Liver (tissue), 9 donors: ENCODE data around the gene GPR61. TPM values are rescaled to one million over a fixed set of nuclear protein-coding genes. Genes with fewer than 3 reads are reported as not detected.
A peak's percentile ranks its signal among the peaks of the same experiment; 100 is the strongest.

ENCODE experiments used
- DNase-seq: peaks from one replicate; pipeline ENCODE4 v3.0.0-alpha.2; 2017; ENCODE audit warnings: low spot score
- H3K27ac ChIP-seq, 2 donors: one replicate each; pipeline ENCODE4 v1.7.0; 2013; ENCODE audit warnings: inconsistent platforms in 2 of 2, low read length in 2 of 2, control low read depth in 1 of 2, low read depth in 1 of 2, mild to moderate bottlenecking in 1 of 2
- H3K27me3 ChIP-seq, 4 donors: one replicate each; pipeline versions ENCODE4 v1.6.1 to v1.7.0; 2013; ENCODE audit warnings: low read length in 3 of 4, inconsistent platforms in 1 of 4, mild to moderate bottlenecking in 1 of 4, moderate library complexity in 1 of 4; ENCODE audit not compliant: control insufficient read depth in 4 of 4, insufficient read depth in 4 of 4
- H3K36me3 ChIP-seq, 4 donors: one replicate each; pipeline versions ENCODE4 v1.6.1 to v1.7.0; 2013; ENCODE audit warnings: low read length in 3 of 4, mild to moderate bottlenecking in 3 of 4, low read depth in 1 of 4, moderate library complexity in 1 of 4; ENCODE audit not compliant: control insufficient read depth in 4 of 4, insufficient read depth in 3 of 4
- H3K4me1 ChIP-seq, 4 donors: one replicate each; pipeline versions ENCODE4 v1.6.1 to v1.7.0; 2013; ENCODE audit warnings: low read length in 3 of 4, mild to moderate bottlenecking in 3 of 4, moderate library complexity in 1 of 4; ENCODE audit not compliant: control insufficient read depth in 4 of 4, insufficient read depth in 4 of 4
- H3K4me3 ChIP-seq, 3 donors: one replicate each; pipeline versions ENCODE4 v1.6.1 to v1.7.0; 2013; ENCODE audit warnings: low read length in 3 of 3, control low read depth in 1 of 3, low read depth in 1 of 3, mild to moderate bottlenecking in 1 of 3
- H3K9ac ChIP-seq, 2 donors: one replicate each; pipeline ENCODE4 v1.7.0; 2013; ENCODE audit warnings: low read length in 2 of 2, mild to moderate bottlenecking in 2 of 2, moderate library complexity in 2 of 2, control low read depth in 1 of 2, low read depth in 1 of 2
- H3K9me3 ChIP-seq, 4 donors: one replicate each; pipeline versions ENCODE4 v1.6.1 to v1.7.0; 2013; ENCODE audit warnings: low read length in 3 of 4; ENCODE audit not compliant: control insufficient read depth in 4 of 4
- ATF3 ChIP-seq: IDR thresholded peaks from 2 replicates; pipeline ENCODE4 v1.6.1; 2016; ENCODE audit warnings: antibody characterized with exemption
- CTCF ChIP-seq: fragments of 150-350 bp; IDR thresholded peaks from 2 replicates; pipeline ENCODE4 v1.5.1; 2017; ENCODE audit warnings: improper control_type of control experiment, low read depth, low read length; ENCODE audit not compliant: missing input control
- EGR1 ChIP-seq, 2 donors: IDR thresholded peaks; 2 replicates each; pipeline ENCODE4 v1.6.1; 2016 to 2018; ENCODE audit warnings: antibody characterized with exemption in 2 of 2, low read depth in 2 of 2
- FOXA1 ChIP-seq: IDR thresholded peaks from 2 replicates; pipeline ENCODE4 v1.6.1; 2016; ENCODE audit warnings: antibody characterized with exemption
- FOXA2 ChIP-seq: IDR thresholded peaks from 2 replicates; pipeline ENCODE4 v1.6.1; 2016; ENCODE audit warnings: antibody characterized with exemption
- GABPA ChIP-seq, 2 donors: IDR thresholded peaks in 1 of 2; conservative IDR thresholded peaks in 1 of 2; 2 replicates each; pipeline ENCODE4 v1.6.1; 2016; ENCODE audit warnings: antibody characterized with exemption in 2 of 2, mild to moderate bottlenecking in 1 of 2, moderate library complexity in 1 of 2
- HNF4A ChIP-seq, 2 donors: conservative IDR thresholded peaks; 2 replicates each; pipeline ENCODE4 v1.6.1; 2016; ENCODE audit warnings: antibody characterized with exemption in 2 of 2, mild to moderate bottlenecking in 2 of 2
- JUND ChIP-seq, 2 donors: IDR thresholded peaks; 2 replicates each; pipeline ENCODE4 v1.6.1; 2016; ENCODE audit warnings: antibody characterized with exemption in 2 of 2
- MAX ChIP-seq: IDR thresholded peaks from 2 replicates; pipeline ENCODE4 v1.6.1; 2016; ENCODE audit warnings: antibody characterized with exemption
- RAD21 ChIP-seq, 2 donors: IDR thresholded peaks; 2 replicates each; pipeline ENCODE4 v1.6.1; 2016; ENCODE audit warnings: antibody characterized with exemption in 2 of 2, mild to moderate bottlenecking in 2 of 2
- REST ChIP-seq: IDR thresholded peaks from 2 replicates; pipeline ENCODE4 v1.6.1; 2016; ENCODE audit warnings: antibody characterized with exemption, mild to moderate bottlenecking
- RXRA ChIP-seq, 2 donors: IDR thresholded peaks; 2 replicates each; pipeline ENCODE4 v1.6.1; 2017 to 2018; ENCODE audit warnings: antibody characterized with exemption in 2 of 2, mild to moderate bottlenecking in 1 of 2
- SP1 ChIP-seq: IDR thresholded peaks from 2 replicates; pipeline ENCODE4 v1.6.1; 2018; ENCODE audit warnings: antibody characterized with exemption, mild to moderate bottlenecking
- TAF1 ChIP-seq: conservative IDR thresholded peaks from 2 replicates; pipeline ENCODE4 v1.6.1; 2016; ENCODE audit warnings: antibody characterized with exemption, mild to moderate bottlenecking
- WGBS: extraction: QIAGEN DNeasy Blood & Tissue Kit; methylation state at CpG from one replicate; pipeline ENCODE4 v1.1.7; 2013; 5-methylcytosine and 5-hydroxymethylcytosine counted together
- polyA plus RNA-seq, 2 donors: library from polyadenylated mRNA; stranded (reverse) in 1 of 2; unstranded in 1 of 2; fragments of 200-250 nt in 1 of 2; fragments of >200 nt in 1 of 2; fragmentation: Nextera tagmentation in 1 of 2; extraction: Ambion mirVana in 1 of 2; gene quantifications; one replicate each; pipeline versions ENCODE4 v1.2.1 to v1.2.3, GENCODE V29; 2013 to 2015
- total RNA-seq, 2 donors: library from RNA; depleted of rRNA; stranded (reverse); fragments of >200 nt; gene quantifications; one replicate each; pipeline ENCODE4 v1.2.3, GENCODE V29; 2014
- donor health status: healthy.
- donor health status: healthy.
- donor health status: healthy.
- donor health status: healthy.
- donor health status: healthy.

Gene GPR61
- total and polyA plus RNA-seq, 4 donors: 0.32 TPM; not detected in 3

- TF ChIP-seq REST: no peak
- TF ChIP-seq FOXA1: no peak
- TF ChIP-seq RAD21 (IDR thresholded peaks at IDR 0.05): no peak
- TF ChIP-seq FOXA2: no peak
These were observed 42.3 kb downstream of the GPR61 start (continued) for GRCh38 chr1:109582021-109582420.

GRCh38 chr1:109584766-109585165, 45.1 kb downstream of the GPR61 start:
- no peak for DNase-seq
- no peak for TF ChIP-seq FOXA2
- peak; percentile 23 for TF ChIP-seq ATF3
- peak in 1 of 2 donors; percentile 9 for TF ChIP-seq RXRA (IDR thresholded peaks at IDR 0.05)
- TF ChIP-seq JUND (IDR thresholded peaks at IDR 0.05): peak in 1 of 2 donors; percentile 37
- no peak for TF ChIP-seq SP1
- TF ChIP-seq RAD21 (IDR thresholded peaks at IDR 0.05): no peak
- peak; percentile 51 to 69 for TF ChIP-seq HNF4A (conservative IDR thresholded peaks at IDR 0.05)
- TF ChIP-seq TAF1: no peak
- H3K9me3 ChIP-seq: no peaks in the 10 kb centered on the region
- H3K36me3 ChIP-seq: peaks cover 0 to 29% (median 20%) of the 10 kb centered on the region in 4 donors
- H3K4me1 ChIP-seq: peaks cover 5 to 30% (median 11%) of the 10 kb centered on the region in 4 donors
- no peak overlapping the region for H3K9ac ChIP-seq
- H3K27ac ChIP-seq: no peak overlapping the region
- 19% methylated on average over 1 of the region's 1 CpG for WGBS
- H3K27me3 ChIP-seq: no peaks in the 10 kb centered on the region
- H3K4me3 ChIP-seq: no peak overlapping the region

GRCh38 chr1:109586055-109586454, 46.4 kb downstream of the GPR61 start:
- TF ChIP-seq GABPA (IDR thresholded peaks at IDR 0.05 in 1 of 2, conservative IDR thresholded peaks at IDR 0.05 in 1 of 2): no peak
- peak in 1 of 2 donors; percentile 23 for TF ChIP-seq RAD21 (IDR thresholded peaks at IDR 0.05)
- no peak for TF ChIP-seq CTCF
- no peak for TF ChIP-seq TAF1
- no peak for TF ChIP-seq EGR1 (IDR thresholded peaks at IDR 0.05; ENCODE audit: low read depth in 2 of 2)
- no peak for TF ChIP-seq MAX
- TF ChIP-seq REST: no peak
- TF ChIP-seq JUND (IDR thresholded peaks at IDR 0.05): no peak
- TF ChIP-seq RXRA (IDR thresholded peaks at IDR 0.05): peak; percentile 10 to 51
- TF ChIP-seq HNF4A (conservative IDR thresholded peaks at IDR 0.05): peak; percentile 39 to 62
- Histone ChIP-seq H3K9ac (no peak overlapping the region), H3K4me1 (peaks cover 5 to 30% (median 11%) of the 10 kb centered on the region in 4 donors), H3K27ac (no peak overlapping the region), H3K9me3 (no peaks in the 10 kb centered on the region), H3K36me3 (peaks cover 0 to 23% (median 15%) of the 10 kb centered on the region in 4 donors), H3K4me3 (no peak overlapping the region), H3K27me3 (no peaks in the 10 kb centered on the region)
- WGBS: 25% methylated on average over 3 of the region's 3 CpGs
- DNase-seq: no peak
